Measurements from ENCODE around the gene NUP43. TPM values are rescaled to one million over a fixed set of nuclear protein-coding genes. Genes with fewer than 3 reads are reported as not detected.
"Not testable (repeated sequence)": the region's sequence is repeated elsewhere in the genome, so short reads cannot be mapped to it uniquely, and the experiment has no call there.

The NUP43 gene, protein sequence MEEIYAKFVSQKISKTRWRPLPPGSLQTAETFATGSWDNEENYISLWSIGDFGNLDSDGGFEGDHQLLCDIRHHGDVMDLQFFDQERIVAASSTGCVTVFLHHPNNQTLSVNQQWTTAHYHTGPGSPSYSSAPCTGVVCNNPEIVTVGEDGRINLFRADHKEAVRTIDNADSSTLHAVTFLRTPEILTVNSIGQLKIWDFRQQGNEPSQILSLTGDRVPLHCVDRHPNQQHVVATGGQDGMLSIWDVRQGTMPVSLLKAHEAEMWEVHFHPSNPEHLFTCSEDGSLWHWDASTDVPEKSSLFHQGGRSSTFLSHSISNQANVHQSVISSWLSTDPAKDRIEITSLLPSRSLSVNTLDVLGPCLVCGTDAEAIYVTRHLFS
- total RNA-seq: 21.6 TPM

DNA sequence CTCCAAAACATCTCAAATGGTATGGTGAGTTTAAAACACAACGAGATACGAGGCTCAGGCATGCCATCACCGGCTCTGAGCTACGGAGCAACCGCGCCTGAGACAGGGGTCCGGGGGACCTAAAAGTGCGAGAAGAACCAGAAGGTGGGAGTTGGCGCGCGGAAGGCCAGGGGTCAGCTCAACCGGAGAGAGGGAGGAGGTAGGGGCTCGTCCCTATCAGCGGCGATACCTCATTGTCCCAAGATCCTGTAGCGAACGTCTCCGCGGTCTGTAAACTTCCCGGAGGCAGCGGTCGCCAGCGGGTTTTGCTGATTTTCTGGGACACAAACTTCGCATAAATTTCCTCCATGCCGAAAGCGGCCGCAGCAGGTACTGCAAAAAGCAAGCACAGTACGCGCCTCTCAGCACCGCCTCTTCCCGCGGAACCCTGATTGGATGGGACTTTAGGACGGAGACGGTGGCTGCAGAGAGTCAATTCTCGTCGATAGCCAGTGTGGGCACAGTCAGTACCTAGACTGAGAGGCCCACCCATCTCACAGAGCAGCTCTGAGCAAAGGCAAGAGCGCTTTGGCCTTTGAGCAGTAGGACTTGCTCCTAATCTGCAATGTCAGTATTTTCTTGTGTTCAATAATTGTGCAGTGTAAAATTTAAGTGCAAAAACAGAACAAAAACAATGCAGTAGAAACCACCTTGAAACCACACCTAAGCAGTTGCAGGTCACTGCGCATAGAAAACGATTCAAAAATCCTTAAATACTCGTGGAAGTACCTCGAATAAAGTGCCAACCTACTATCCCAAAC is at the start of gene NUP43:
TSS of gene NUP43 (minus strand) at position 383 of the 800 bp plus-strand sequence. CDS start at position 349, 34 bp downstream.
- ATAC-seq: peak; percentile 83

DNA sequence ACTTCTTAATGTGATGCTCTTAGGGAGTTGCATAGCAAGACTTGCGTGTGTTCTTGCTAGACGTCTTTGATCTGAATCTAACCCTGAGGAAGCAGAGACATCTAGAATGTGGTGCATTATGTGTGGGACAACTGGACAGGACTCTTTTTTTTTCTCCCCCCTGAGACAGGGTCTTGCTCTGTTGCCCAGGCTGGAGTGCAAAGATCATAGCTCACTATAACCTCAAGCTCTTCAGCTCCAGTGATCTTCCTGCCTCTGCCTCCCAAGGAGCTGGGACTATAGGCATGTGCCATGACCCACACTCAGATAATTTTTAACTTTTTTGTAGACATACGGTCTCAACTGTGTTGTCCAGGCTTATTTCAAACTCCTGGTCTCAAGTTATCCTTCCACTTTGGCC is 37.2 kb upstream of the NUP43 start:
- ATAC-seq: no peak

DNA sequence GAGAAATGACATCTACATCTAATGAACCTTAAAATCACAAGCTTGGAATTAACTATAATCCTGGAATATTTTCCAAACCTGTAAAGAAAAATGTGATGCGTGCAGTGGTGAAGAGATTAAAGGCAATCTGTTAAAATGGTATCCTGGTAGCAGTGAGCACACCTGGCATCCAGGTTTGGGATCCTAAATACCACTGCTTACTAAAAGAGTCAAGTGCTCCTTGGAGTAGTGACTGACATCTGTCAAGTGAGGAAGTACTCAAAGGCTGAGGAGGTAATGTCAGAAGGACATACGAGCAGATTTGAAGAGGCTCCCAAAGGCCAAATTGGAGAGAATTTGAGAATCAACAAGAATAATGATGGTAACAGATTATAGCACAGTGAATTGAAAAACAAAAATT is 36.0 kb upstream of the NUP43 start:
- ATAC-seq: no peak

GRCh38 chr6:149781715-149782114 is 35.4 kb upstream of the NUP43 start:
- ATAC-seq: no peak

GRCh38 chr6:149779644-149779963 is 33.3 kb upstream of the NUP43 start:
- no peak for ATAC-seq

GRCh38 chr6:149777624-149778023 is 31.3 kb upstream of the NUP43 start:
- no peak for ATAC-seq

GRCh38 chr6:149771925-149772324 is 25.6 kb upstream of the NUP43 start:
- no peak for ATAC-seq

GRCh38 chr6:149771185-149771584 is 24.9 kb upstream of the NUP43 start:
- ATAC-seq: no peak

GRCh38 chr6:149769676-149770075 is 23.3 kb upstream of the NUP43 start:
- ATAC-seq: no peak

- ATAC-seq: no peak
Observed at GRCh38 chr6:149766156-149766769, 19.9 kb upstream of the NUP43 start.

DNA sequence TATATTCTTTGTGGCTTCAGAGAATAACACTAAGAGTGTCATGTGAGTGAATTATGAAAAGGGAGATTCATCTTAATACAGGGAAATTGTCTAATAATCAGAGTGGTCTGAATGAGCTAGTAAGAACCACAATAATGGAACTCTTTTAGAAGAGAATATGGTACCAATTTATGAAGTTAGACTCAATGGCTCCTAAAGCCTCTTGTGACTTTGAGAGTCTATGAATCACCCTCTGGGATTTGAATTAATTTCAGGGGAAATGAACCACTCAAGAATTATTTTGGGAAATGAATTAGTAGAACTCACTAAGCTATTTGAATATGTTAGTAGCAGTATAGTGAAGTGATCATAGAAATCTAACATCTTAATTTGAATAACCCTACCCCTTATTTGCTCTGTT is 17.5 kb upstream of the NUP43 start:
- no peak for ATAC-seq

GRCh38 chr6:149761438-149761837 is 15.1 kb upstream of the NUP43 start:
- ATAC-seq: no peak

DNA sequence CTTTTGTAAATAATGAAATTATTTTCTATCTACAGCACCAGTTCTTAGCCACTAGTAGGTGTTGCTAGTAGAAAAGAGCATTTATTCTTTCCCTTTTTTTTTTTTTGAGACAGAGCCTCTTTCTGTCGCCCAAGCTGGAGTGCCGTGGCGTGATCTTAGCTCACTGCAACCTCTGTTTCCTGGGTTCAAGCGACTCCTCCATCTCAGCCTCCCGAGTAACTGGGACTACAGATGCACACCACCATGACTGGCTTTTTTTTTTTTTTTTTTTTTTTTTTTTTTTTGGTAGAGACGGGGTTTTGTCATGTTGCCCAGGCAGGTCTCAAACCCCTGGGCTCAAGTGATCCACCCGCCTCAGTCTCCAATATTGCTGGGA is 9.9 kb upstream of the NUP43 start:
- ATAC-seq: no peak

DNA sequence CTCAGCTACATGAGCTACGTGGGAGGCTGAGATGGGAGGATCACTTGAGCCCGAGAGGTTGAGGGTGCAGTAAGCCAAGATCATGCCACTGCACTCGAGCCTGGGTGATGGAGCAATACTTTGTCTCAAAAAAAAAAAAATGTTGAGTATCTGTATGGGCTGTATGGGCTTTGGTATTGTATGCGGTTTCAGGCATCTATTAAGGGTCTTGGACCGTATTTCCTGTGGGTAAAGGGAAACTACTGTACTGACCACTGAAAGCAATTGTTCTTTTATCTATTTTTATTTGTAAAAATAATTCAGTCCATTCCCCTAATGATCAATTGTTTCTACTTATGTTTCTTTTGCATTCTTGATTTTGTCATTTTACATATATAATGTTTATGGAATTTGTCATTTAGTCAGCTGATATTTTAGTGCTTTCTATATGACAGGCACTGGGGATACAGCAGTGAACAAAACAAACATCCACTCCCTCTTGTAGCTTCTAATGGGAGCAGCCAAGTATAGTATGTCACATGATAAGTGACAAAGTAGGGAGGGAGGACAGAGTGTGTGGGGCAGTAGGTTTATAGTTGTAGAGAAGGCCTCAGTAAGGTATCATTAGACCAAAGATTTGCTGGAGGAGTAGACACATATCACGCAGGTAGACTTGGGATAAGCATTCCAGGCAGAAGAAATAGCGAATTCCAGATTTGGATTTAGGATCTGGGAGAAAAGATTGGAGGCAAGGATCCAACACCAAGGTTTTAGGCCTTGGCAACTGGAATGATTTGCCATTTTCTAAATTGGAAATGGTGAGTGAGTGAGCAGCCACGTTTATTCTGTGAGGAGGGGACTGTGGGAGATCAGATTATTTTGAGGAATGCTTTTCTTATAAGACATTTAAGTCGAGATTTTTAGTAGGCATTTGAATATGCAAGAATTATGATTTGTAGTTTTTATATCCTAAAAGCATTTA is 9.3 kb upstream of the NUP43 start:
- ATAC-seq: peak; percentile 47

DNA sequence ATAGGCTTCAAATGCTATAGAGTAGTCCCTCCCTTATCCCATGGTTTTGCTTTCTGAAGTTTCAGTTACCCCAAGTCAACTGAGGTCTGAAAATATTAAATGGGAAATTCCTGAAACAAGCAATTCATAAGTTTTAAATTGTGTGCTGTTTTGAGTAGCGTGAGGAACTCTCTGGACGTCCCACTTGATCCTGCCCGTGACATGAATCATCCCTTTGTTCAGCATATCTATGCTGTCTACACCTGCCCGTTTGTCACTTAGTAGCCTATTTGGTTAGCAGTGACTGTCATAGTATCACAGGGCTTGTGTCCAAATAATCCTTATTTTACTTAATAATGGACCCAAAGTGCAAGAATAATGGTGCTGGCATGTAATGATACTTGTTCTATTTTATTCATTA is 8.2 kb upstream of the NUP43 start:
- peak; percentile 35 for ATAC-seq

- ATAC-seq: not testable (repeated sequence)
Observed at GRCh38 chr6:149753374-149753637, 7.0 kb upstream of the NUP43 start.

GRCh38 chr6:149752600-149753373 is 6.5 kb upstream of the NUP43 start:
- ATAC-seq: no peak

DNA sequence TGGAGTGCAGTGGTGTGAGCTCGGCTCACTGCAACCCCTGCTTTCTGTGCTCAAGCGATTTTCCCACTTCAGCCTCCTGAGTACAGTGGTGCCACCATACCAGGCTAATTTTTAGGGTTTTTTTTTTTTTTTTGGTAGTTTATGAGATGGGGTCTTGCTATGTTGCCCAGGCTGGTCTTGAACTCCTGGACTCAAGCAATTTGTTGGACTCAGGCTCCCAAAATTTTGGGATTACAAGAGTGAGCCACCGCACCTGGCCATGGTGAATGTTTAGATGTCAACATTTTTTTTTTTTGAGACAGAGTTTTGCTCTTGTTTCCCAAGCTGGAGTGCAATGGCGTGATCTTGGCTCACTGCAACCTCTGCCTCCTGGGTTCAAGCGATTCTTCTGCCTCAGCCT is 5.6 kb upstream of the NUP43 start:
- not testable (repeated sequence) for ATAC-seq

GRCh38 chr6:149751239-149751638 is 4.9 kb upstream of the NUP43 start:
- ATAC-seq: no peak

DNA sequence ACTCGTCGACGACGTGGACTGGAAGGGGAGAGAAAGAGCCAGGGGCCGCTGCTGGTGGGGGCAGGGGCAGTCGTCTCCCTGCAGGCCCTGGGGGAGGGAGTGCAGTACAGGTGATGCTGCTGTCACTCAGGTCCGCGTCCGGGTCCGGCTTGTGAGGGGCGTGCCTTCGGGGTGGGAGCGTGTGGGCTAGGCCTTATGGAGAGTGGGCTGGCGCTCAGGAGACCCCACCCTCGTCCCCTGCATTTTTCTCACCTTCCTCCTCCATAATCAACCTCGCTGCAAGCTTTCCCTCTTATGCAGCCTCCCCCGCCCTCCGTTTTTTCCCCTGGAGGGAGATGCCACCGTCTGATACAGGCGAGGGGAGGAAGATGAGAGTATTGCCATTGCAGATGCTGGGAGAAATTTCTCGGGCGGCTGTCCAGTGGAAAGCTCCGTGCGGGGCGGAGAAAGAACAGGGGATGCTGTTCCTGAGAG is 3.8 kb upstream of the NUP43 start:
- ATAC-seq: peak; percentile 40

DNA sequence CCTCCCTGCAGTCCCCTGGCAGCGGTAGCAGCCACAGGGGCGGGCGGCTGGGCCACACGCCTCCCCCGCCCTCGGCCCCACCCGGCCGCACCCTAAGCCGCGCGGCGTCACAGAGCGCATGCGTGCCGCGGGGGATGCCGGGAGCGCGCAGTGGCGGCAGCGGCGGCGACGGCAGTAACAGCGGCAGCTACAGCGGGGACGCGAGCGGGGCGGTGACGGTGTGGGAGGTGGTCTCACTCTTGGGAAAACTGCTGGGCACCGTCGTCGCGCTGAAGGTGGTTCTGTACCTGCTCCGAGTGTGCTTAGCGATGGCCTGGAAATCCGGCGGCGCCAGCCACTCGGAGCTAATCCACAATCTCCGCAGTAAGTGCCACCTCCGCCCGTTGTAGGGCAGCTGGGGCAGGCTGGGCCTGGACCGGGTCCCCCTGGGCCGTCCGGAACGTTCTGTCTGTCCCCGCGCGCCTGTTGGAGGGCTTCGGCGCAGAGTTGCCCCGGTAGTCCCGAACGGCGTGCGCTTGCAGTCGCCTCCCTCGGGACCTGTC is 3.3 kb upstream of the NUP43 start, which contains the start of gene PCMT1:
TSS of gene PCMT1 (plus strand) at position 148 of the 542 bp plus-strand sequence. CDS start at position 309, 161 bp downstream.
- peak; percentile 98 for ATAC-seq
